Limb (tissue), 2 donors: Measurements from ENCODE around the gene KL.

Experiments used
- DNase-seq, 2 donors: peaks; one replicate each; pipeline ENCODE4 v3.0.0-alpha.2; 2016; ENCODE audit errors: extremely low spot score in 2 of 2

Gene KL

DNA sequence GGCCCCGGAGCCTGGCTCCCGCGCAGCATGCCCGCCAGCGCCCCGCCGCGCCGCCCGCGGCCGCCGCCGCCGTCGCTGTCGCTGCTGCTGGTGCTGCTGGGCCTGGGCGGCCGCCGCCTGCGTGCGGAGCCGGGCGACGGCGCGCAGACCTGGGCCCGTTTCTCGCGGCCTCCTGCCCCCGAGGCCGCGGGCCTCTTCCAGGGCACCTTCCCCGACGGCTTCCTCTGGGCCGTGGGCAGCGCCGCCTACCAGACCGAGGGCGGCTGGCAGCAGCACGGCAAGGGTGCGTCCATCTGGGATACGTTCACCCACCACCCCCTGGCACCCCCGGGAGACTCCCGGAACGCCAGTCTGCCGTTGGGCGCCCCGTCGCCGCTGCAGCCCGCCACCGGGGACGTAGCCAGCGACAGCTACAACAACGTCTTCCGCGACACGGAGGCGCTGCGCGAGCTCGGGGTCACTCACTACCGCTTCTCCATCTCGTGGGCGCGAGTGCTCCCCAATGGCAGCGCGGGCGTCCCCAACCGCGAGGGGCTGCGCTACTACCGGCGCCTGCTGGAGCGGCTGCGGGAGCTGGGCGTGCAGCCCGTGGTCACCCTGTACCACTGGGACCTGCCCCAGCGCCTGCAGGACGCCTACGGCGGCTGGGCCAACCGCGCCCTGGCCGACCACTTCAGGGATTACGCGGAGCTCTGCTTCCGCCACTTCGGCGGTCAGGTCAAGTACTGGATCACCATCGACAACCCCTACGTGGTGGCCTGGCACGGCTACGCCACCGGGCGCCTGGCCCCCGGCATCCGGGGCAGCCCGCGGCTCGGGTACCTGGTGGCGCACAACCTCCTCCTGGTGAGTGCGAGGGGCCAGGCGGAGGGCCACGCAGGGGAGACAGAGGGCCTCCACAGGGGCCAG lies at the start of gene KL:
TSS of gene KL (plus strand) at position 10 of the 909 bp plus-strand sequence. CDS start at position 28, 18 bp downstream.
- DNase-seq: peak in 1 of 2 donors; percentile 59

- DNase-seq: no peak
These were observed 48.5 kb upstream of the KL start for GRCh38 chr13:32967584-32968182.

DNA sequence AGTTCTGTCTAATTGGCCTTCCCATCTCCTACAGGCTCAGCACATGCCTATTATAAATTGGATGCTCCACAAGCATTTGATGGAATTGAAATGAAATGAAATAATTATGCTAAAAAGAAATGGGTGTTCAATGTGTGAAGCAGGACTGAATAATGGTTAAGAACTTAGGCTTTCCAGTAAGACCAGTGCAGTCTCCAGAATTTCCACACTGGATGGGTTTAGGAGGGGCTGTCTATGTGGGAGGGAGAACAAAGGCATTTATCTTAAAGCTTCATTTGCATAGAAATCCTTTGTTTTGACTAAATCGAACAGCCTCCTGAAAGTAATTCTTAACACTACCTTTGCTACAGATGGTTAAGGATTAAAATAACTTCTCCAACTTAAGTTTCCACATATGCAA lies 47.9 kb upstream of the KL start:
- DNase-seq: no peak

DNA sequence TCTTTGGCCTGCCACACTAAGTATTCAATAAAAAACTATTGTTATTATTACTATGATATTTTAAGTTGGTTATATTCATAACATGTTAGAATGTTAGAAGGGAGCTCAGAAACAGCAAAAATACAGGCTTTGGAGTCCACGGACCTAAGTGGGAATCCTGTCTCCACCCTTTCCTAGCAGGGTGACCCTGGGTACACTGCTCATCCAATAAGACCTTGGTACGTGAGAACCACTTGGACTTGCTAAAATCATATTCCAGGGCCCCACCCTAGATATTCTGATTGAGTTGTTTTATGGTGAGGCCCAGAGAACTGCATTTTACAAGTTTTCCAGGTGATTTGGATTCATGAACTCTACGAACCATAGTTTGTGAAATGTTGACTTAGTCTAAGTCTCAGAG lies 47.4 kb upstream of the KL start:
- DNase-seq: no peak

- no peak for DNase-seq
These were observed 46.7 kb upstream of the KL start for GRCh38 chr13:32969516-32969941.

- no peak for DNase-seq
These were observed 40.0 kb upstream of the KL start for GRCh38 chr13:32976056-32976805.

DNA sequence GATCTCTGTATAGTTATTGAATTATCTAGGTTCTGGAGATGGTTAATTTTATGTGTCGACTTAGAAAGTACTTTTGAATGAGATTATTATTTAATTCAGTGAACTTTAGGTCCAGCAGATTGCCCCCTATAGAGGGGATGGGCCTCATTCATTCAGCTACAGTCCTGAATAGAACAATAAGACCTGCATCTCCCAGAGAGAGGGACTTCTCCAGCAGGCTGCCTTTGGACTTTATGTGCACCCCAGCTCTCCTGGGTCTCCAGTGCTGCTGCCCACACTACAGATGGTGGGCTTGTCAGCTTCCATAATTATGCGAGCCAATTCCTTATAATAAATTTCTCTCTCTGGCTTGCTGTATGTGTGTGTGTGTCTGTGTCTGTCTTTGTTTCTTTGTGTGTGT lies 39.3 kb upstream of the KL start:
- DNase-seq: no peak

DNA sequence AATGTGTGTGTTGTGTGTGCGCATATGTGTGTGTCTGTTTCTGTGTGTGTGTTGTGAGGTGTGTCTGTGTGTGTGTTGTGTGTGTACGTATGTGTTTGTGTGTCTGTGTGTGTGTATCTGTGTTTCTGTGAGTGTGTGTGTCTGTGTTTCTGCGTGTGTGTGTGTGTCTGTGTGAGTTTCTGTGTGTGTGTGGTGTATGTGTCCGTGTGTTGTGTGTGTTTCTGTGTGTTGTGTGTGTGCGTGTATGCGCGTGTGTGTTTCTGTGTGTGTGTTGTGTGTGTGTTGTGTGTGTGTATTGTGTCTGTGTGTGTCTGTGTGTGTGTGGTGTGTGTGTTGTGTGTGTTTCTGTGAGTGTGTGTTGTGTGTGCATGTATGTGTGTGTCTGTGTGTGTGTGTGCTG lies 38.9 kb upstream of the KL start:
- DNase-seq: no peak

GRCh38 chr13:32978278-32978677 lies 37.9 kb upstream of the KL start:
- no peak for DNase-seq

- DNase-seq: no peak
These were observed 33.2 kb upstream of the KL start for GRCh38 chr13:32983058-32983457.

- DNase-seq: no peak
These were observed 31.2 kb upstream of the KL start for GRCh38 chr13:32984857-32985626.

DNA sequence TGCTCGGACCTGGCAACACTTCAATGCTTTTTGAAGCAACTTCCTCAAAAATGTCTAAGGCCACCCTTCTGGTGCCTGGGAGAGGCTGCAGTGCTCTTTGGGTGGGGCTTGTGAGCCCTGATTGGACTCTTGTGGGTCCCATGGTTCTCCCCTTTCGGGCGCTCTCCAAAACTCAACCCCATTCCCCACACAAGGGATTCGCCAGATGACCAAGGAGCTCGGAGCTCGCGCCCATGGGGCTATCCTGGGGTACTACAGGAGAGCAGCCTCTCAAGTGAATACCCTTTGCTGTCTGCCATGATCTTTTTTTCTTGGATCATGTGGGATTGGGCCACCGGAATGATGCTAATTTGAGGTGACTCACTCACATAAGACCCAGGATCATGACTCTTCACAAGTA lies 29.7 kb upstream of the KL start:
- no peak for DNase-seq

DNA sequence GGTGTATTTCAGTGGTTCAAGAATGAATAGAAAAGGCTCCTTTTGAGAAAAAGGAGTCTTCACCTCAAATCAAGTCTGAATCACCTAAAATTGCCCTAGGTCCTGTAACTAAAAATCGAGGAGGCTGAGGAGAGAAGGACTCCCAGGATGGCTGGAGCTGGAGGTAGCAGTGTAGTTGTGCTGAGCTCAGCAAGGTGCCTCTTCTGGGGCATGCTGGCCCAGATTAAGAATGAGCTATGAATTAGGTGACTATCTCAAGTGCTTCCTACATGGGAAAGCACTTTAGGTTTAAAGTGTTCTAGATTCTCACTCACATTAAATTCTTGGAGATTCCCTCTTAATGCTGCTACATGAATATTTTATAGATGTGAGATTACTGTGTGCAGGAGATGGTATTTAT lies 28.8 kb upstream of the KL start:
- no peak for DNase-seq

- no peak for DNase-seq
These were observed 27.5 kb upstream of the KL start for GRCh38 chr13:32988608-32989289.

DNA sequence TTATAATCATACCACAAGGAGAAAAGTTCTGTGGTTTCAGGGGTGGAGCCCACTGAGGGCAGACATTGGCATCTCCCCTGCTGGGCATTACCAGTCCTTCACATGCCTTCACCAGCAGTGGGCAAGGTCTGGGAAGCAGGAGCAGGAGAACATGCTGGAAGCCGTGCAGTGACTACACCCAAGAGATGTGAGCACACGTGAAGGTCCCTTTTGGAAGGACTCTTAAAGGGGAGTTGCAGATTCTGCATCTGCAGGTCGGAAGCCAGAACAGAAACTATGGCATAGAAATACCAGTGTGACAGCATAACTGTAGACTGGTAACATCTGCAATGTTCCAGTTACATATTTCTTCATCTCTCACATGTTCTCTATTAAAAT lies 26.9 kb upstream of the KL start:
- no peak for DNase-seq

DNA sequence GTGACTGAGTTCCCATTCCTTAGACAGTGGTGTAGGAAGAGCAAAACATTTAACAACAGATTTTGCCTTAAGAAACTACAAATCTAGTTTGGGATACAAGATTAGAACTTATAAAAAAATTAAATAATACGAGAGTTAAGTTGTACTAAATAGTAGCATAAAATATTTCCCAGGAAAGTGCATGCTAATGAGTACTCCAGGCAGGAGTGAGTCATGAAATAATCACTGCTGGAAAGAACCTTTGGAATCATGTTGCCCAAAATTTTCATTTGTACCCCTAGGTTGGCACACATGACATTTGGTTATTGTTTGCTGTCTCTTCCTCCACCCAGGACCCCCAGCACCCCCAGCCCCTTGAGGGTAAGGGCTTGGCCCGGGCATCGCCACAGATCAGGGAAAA lies 26.3 kb upstream of the KL start:
- no peak for DNase-seq

GRCh38 chr13:32993145-32993544 lies 23.1 kb upstream of the KL start:
- DNase-seq: no peak

GRCh38 chr13:32997399-32997798 lies 18.8 kb upstream of the KL start:
- DNase-seq: no peak

GRCh38 chr13:32998966-32999365 lies 17.3 kb upstream of the KL start:
- DNase-seq: no peak

- no peak for DNase-seq
These were observed 15.9 kb upstream of the KL start for GRCh38 chr13:33000365-33000764.

- no peak for DNase-seq
These were observed 12.7 kb upstream of the KL start for GRCh38 chr13:33003458-33004019.
